Right atrium auricular region (tissue), 2 donors: ENCODE measurements around the gene IL1R2. TPM values are rescaled to one million over a fixed set of nuclear protein-coding genes. Genes with fewer than 3 reads are reported as not detected.

Experiments
- DNase-seq: peaks from one replicate; pipeline ENCODE4 v3.0.0-alpha.2; 2019; ENCODE audit warnings: low spot score
- H3K27ac ChIP-seq, 2 donors: fragments of 200-600 bp; sonication (generic); 1 replicate in 1 of 2; 2 replicates in 1 of 2; pipeline ENCODE4 v1.5.1; 2016 to 2019
- H3K27me3 ChIP-seq, 2 donors: fragments of 200-600 bp; sonication (generic); one replicate each; pipeline versions ENCODE4 v1.5.1 to v1.6.0; 2017 to 2019
- H3K36me3 ChIP-seq: fragments of 200-600 bp; sonication (generic); one replicate; pipeline ENCODE4 v1.5.1; 2016
- H3K4me1 ChIP-seq, 2 donors: fragments of 200-600 bp; sonication (generic); one replicate each; pipeline versions ENCODE4 v1.5.1 to v1.6.0; 2017 to 2019
- H3K4me3 ChIP-seq, 2 donors: fragments of 200-600 bp; sonication (generic); 1 replicate in 1 of 2; 2 replicates in 1 of 2; pipeline ENCODE4 v1.5.1; 2017 to 2019; ENCODE audit warnings: mild to moderate bottlenecking in 1 of 2, moderate library complexity in 1 of 2
- H3K9me3 ChIP-seq, 2 donors: fragments of 200-600 bp; sonication (generic); one replicate each; pipeline ENCODE4 v1.5.1; 2019
- CTCF ChIP-seq, 2 donors: fragments of 200-600 bp; sonication (generic); IDR thresholded peaks; one replicate each; pipeline ENCODE4 v1.5.1; 2019; ENCODE audit warnings: antibody characterized with exemption in 2 of 2
- total RNA-seq, 2 donors: library from RNA; depleted of rRNA; stranded (reverse); fragments of >200 nt; gene quantifications; one replicate each; pipeline ENCODE4 v1.1.0, GENCODE V29; 2016

IL1R2 gene
- total RNA-seq, 2 donors from 2014 or later, result 2.8 to 16.1 TPM

- Histone ChIP-seq H3K9me3 (peaks cover 0 to 4% of the 10 kb centered on the region in 2 donors), H3K4me3 (no peak overlapping the region), H3K27ac (no peak overlapping the region), H3K27me3 (no peaks in the 10 kb centered on the region), H3K36me3 (no peaks in the 10 kb centered on the region), H3K4me1 (no peaks in the 10 kb centered on the region)
- TF ChIP-seq CTCF (IDR thresholded peaks at IDR 0.05), result no peak
- DNase-seq, result no peak
Measured at GRCh38 chr2:101949304-101949703, 42.5 kb upstream of the IL1R2 start.

- H3K4me3 ChIP-seq, result no peak overlapping the region
- H3K27me3 ChIP-seq, result no peaks in the 10 kb centered on the region
- no peak for TF ChIP-seq CTCF (IDR thresholded peaks at IDR 0.05)
- H3K27ac ChIP-seq, result no peak overlapping the region
- no peaks in the 10 kb centered on the region for H3K36me3 ChIP-seq
- peaks cover 0 to 4% of the 10 kb centered on the region in 2 donors for H3K9me3 ChIP-seq
- DNase-seq, result no peak
- H3K4me1 ChIP-seq, result no peaks in the 10 kb centered on the region
Measured at GRCh38 chr2:101951296-101951695, 40.5 kb upstream of the IL1R2 start.

GRCh38 chr2:101952551-101952950 lies 39.2 kb upstream of the IL1R2 start:
- H3K4me1 ChIP-seq, result no peaks in the 10 kb centered on the region
- no peak for TF ChIP-seq CTCF (IDR thresholded peaks at IDR 0.05)

GRCh38 chr2:101956465-101957438 lies 35.0 kb upstream of the IL1R2 start:
- no peaks in the 10 kb centered on the region for H3K27me3 ChIP-seq
- no peak for TF ChIP-seq CTCF (IDR thresholded peaks at IDR 0.05)
- H3K9me3 ChIP-seq, result no peaks in the 10 kb centered on the region
- peaks cover 0 to 14% of the 10 kb centered on the region in 2 donors for H3K4me1 ChIP-seq
- no peak for DNase-seq
- H3K4me3 ChIP-seq, result no peak overlapping the region
- peak overlapping the region in 1 of 2 donors; percentile 53 for H3K27ac ChIP-seq
- H3K36me3 ChIP-seq, result no peaks in the 10 kb centered on the region

More at GRCh38 chr2:101952551-101952950, 39.2 kb upstream of the IL1R2 start:
- no peak overlapping the region for H3K4me3 ChIP-seq
- no peak overlapping the region for H3K27ac ChIP-seq
- peaks cover 0 to 4% of the 10 kb centered on the region in 2 donors for H3K9me3 ChIP-seq
- no peaks in the 10 kb centered on the region for H3K36me3 ChIP-seq
- no peak for DNase-seq
- no peaks in the 10 kb centered on the region for H3K27me3 ChIP-seq

GRCh38 chr2:101958061-101958460 lies 33.7 kb upstream of the IL1R2 start:
- no peak overlapping the region for H3K4me3 ChIP-seq
- no peak for TF ChIP-seq CTCF (IDR thresholded peaks at IDR 0.05)
- no peak for DNase-seq
- no peaks in the 10 kb centered on the region for H3K27me3 ChIP-seq
- H3K36me3 ChIP-seq, result no peaks in the 10 kb centered on the region
- peak overlapping the region; percentile 11 to 53 for H3K27ac ChIP-seq
- H3K4me1 ChIP-seq, result peaks cover 0 to 21% of the 10 kb centered on the region in 2 donors
- no peaks in the 10 kb centered on the region for H3K9me3 ChIP-seq
